ENCODE data around the gene ZNF503.

DNA sequence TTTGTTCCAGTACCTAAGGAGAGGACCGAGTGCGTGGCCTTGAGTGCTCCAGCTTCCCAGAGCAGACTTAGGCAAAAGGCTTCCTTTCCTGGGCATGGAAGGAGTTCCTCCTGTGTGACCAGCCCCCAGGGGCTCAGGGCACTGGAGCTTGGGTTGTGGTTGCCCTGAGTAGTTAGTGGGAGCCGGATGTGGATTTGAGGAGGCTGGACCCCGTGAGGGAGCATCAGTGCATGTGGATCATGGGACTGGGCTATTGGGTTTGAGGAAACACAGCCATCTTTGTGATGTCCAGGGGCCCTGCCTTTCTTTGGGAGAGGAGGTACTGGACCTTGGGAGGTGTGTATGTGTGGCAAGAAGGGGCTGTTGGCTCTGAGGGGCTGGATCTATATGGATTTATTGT, 38.2 kb upstream of the ZNF503 start:
- TF ChIP-seq, protein P1, sequence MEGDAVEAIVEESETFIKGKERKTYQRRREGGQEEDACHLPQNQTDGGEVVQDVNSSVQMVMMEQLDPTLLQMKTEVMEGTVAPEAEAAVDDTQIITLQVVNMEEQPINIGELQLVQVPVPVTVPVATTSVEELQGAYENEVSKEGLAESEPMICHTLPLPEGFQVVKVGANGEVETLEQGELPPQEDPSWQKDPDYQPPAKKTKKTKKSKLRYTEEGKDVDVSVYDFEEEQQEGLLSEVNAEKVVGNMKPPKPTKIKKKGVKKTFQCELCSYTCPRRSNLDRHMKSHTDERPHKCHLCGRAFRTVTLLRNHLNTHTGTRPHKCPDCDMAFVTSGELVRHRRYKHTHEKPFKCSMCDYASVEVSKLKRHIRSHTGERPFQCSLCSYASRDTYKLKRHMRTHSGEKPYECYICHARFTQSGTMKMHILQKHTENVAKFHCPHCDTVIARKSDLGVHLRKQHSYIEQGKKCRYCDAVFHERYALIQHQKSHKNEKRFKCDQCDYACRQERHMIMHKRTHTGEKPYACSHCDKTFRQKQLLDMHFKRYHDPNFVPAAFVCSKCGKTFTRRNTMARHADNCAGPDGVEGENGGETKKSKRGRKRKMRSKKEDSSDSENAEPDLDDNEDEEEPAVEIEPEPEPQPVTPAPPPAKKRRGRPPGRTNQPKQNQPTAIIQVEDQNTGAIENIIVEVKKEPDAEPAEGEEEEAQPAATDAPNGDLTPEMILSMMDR (conservative IDR thresholded peaks at IDR 0.05; ENCODE audit: low read depth in 2 of 2): no peak
- TF ChIP-seq REST (IDR thresholded peaks at IDR 0.05; ENCODE audit: unreplicated experiment) (no peak), POLR2AphosphoS5 (IDR thresholded peaks at IDR 0.05; ENCODE audit: low read depth) (no peak), EZH2 (IDR thresholded peaks at IDR 0.05; ENCODE audit: low read depth, unreplicated experiment) (no peak), ZNF331 (CRISPR knock-in tag; IDR thresholded peaks at IDR 0.05; ENCODE audit: low read depth) (no peak), CREB1 (CRISPR knock-in tag; IDR thresholded peaks at IDR 0.05; ENCODE audit: low read depth) (no peak), ZNF114 (CRISPR knock-in tag; IDR thresholded peaks at IDR 0.05) (no peak), ETS1 (IDR thresholded peaks at IDR 0.05) (no peak), EZH2phosphoT487 (IDR thresholded peaks at IDR 0.05; ENCODE audit: unreplicated experiment) (no peak), JUNB (IDR thresholded peaks at IDR 0.05; ENCODE audit: unreplicated experiment) (no peak), STAT1 (IDR thresholded peaks at IDR 0.05; ENCODE audit: unreplicated experiment) (no peak)
